Bronchial smooth muscle cell (primary cell): ENCODE measurements around the gene NRBF2. TPM values are rescaled to one million over a fixed set of nuclear protein-coding genes. Genes with fewer than 3 reads are reported as not detected.

ENCODE experiments used
- total RNA-seq: library from RNA; depleted of rRNA; stranded (reverse); fragments of >200 nt; gene quantifications from 2 replicates; pipeline ENCODE4 v1.2.1, GENCODE V29; 2014

Gene NRBF2
- total RNA-seq, result 22.0 and 29.6 TPM in 2 replicates

GRCh38 chr10:63133056-63133820 lies at the start of gene NRBF2:
NRBF2 (plus strand) TSS chr10:63133328; CDS start chr10:63133471, 143 bp downstream.

